ENCODE results near the gene PGRMC2.
"Not testable (repeated sequence)": the region's sequence is repeated elsewhere in the genome, so short reads cannot be mapped to it uniquely, and the experiment has no call there.

Gene PGRMC2

DNA sequence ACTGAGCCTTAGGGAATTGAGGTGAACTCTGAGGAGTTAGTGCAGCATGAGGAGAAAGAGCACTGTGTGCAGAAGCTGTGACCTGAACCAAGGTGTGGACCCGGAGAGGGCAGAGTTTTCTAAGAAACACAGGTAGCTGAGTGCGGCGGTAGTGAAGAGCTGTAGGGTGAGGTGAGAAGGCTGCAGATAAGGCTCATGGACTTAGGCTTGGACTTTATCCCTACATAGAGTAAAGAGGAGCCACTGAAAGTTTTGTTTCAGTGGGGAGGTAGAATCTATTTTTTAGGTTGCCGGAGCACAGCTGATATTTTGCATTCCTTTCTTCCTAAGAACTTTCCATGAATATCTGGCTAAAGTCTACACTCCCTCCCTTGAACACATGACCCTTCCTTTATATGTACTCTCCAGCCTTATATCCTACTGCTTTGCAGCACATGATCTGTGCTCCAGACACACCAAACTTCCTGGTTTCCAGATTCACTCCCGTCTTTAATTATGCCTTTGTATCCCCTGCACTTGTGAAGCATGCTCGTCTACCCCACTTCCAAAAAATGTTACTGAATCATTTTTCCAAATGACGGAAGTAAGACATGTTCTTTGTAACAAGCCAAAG, 10.6 kb upstream of the PGRMC2 start:
- DNase-seq = no peak

GRCh38 chr4:128295255-128295654, 7.6 kb upstream of the PGRMC2 start:
- DNase-seq = no peak

DNA sequence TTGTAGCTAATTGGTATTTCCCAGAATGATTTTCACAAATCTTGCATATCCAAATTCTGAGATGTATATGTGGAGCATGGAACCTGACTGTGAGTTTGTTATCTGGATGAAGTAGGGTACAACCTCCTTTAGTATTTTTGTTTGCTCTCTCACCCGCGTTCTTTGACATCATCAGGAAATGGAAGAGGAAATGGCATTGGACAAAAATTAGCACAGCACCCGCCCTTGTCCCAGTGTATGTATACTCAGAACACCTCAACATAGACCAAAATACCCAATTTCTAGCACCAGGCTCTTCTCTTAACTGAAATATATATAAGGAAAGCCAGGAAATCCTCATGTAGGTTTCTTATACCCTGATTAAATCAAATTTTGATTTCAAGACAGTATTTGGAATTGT, 6.9 kb upstream of the PGRMC2 start:
- no peak for DNase-seq

DNA sequence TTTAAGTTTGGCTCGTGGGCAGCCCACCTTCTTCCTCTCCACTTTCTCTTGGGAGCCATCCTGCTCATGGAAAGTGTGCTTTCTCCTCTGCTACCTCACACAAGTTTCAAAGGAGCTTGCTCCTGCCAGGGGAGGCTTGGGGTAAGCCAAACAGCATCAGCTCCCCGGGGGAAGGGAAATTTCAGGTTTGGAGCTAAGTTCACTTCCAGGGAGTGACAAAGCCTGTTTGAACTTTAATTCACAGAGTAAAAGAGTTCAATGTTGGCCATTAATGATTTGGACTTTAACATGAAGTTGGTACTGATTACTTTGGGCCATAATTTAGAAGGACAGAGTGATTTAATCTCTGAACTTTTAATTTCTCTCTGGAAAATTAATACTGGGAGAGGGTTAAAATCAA, 4.7 kb upstream of the PGRMC2 start:
- no peak for DNase-seq

DNA sequence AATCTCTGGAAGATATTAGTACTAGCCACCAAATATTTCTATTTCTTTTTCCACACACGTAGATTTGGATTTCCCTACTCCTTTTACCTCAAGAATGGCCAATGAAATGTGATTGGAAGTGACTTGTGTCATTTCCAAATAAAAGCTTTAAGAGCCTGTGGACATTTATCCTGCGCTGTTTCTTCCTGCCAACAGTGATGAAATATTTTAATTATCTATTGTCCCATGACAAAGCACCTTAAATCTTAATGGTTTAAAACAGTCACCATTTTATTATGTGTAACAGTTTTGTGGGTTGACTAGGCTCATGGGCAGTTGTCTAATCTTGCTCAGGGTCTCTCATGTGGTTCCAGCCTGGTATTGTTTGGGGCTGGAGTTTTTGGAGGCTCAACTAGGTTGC, 3.5 kb upstream of the PGRMC2 start:
- DNase-seq = no peak

DNA sequence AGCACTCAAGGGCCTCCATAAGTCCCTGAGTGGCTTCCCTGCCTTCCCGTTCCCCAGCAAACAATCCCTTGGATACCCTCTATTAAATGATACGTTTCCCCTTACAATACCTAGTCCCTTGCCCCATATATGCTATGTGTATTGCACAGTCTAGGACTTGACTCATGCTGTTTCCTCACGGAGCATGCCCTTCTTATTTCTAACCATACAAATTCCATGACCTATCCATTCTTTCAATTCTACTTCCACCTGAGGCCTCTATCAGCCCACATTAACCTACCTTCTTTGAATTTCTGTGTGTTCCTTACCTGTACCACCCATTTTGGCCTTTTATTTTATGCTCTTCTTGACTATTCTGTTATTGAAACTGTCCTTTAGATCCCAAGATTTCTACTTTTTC, 2.9 kb upstream of the PGRMC2 start:
- DNase-seq = no peak

DNA sequence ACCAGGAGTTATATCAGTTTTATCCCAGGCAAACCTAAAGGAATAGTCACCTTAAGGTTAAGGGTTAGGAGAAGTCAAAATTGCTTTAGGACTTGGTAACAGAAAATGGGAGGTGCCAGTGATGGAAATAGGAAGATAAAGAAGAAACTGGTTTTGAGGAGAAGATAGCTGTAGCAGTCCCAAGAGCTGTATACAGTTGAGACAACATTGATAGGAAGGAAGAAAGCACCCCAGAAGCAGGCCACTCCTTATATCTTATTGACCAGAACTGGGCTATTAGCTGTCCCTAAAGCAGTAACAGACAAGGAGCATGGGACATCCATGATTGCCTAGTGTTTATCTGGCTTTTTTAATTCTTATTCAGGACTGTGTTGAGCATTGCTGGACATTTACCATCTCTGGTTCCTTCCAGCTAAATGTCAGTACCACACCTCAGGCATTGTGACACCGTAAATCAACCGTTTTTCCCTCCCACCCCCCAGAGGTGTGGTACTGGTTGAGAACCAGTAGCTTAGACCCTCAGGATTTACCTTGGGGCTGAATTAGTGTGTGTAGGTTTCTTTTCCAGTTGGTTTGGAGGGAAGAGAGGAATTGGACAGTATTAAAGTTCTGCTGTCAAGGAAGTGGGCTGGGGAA, 2.0 kb upstream of the PGRMC2 start:
- no peak for DNase-seq

GRCh38 chr4:128288689-128289106, 1.1 kb upstream of the PGRMC2 start:
- peak; percentile 42 for DNase-seq

DNA sequence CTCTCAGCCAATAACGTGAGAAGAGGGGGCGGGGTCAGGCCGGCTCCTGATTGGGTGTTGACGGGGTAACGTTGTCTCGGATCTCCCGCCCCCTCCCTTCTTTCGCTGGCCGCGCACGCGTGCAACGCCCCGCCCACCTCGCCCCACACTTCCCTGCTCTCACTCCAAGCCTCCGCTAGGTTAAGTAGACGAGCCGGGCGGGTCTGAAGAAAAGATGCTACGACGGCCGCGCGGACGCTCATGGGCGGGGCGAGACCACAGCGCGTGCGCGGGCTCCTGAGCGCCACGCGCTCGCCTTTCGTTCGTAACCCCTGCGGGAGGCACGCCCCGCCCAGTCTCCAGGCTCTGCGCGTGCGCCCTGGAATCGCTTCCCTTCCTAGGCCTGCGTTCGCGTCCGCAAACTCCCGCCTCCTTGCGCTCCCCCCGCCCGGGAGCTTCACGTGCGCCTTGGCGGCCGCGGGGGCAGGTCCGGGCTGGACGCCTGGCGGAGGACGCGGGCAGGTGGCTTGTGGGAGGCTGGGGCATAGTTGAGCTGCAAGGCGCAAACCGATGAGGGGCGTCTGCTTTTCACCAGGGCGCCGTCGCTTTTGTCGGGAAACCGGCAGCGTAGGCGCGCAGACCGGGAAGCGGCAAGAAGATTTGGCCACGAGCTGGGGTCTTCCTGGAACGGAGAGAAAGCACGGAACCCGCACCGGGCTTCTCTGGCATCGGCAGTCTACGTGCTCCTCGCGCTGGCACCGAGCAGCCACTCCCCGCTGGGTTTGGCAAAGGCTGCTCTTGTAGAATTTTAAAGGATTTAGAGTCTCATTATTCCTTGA, 467 bp upstream of the PGRMC2 start:
- peak; percentile 99 for DNase-seq

GRCh38 chr4:128286474-128287058, 1.0 kb downstream of the PGRMC2 start:
- DNase-seq = peak; percentile 9

DNA sequence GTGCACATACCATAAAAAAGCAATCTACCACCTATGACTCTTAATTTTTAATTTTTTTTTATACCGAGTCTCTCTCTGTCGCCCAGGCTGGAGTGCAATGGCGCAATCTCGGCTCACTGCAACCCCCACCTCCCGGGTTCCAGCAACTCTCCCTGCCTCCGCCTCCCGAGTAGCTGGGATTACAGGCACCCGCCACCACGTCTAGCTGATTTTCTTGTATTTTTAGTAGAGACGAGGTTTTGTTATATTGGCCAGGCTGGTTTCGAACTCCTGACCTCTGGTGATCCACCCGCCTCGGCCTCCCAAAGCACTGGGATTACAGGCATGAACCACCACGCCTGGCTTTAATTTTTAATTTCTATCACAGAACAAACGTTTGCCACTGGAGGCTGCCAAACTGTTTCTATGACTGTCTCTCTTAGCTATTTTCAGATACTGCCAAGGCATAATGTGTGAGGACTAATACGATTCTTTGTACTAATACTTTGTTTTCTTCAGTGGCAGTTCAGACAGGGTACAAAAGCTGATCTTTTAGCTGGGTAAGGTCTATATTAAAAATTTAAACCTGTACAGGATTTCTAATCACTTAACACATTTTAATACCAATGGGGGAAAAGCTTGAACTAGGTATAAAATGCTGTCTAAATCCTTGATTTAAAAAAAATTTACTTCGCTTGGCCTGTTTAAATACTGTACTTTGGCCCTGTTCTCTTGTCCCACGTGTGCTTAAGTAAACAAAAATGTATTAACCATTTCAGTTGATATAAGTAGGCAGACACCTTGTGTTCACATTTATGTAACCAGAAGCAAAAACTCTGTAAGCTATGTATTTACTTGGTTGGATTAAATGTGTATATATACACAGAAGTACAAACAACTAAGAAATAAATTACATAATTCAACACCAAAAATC, 2.3 kb downstream of the PGRMC2 start:
- DNase-seq = no peak

GRCh38 chr4:128284317-128284716, 3.3 kb downstream of the PGRMC2 start:
- no peak for DNase-seq

GRCh38 chr4:128283071-128283470, 4.5 kb downstream of the PGRMC2 start:
- DNase-seq = no peak

DNA sequence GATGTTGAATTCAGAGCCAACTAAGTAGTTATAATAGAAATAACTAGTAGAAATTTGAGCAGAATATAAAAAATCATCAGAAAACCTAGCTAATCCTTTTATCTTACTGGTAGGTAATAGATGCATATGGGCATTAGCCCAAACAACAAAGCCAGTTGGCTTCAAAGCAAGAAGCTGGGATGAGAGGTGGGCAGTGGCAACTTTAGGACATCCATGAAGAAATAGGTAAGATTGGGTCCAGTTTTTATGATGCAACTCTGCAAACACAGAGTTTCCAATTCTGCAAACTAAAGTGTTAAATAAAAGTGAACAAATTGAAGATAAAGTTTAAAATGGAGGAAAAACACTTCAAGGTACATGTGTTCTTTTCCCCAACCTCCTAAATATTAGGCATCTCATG, 5.1 kb downstream of the PGRMC2 start:
- no peak for DNase-seq

GRCh38 chr4:128281354-128281753, 6.3 kb downstream of the PGRMC2 start:
- no peak for DNase-seq

DNA sequence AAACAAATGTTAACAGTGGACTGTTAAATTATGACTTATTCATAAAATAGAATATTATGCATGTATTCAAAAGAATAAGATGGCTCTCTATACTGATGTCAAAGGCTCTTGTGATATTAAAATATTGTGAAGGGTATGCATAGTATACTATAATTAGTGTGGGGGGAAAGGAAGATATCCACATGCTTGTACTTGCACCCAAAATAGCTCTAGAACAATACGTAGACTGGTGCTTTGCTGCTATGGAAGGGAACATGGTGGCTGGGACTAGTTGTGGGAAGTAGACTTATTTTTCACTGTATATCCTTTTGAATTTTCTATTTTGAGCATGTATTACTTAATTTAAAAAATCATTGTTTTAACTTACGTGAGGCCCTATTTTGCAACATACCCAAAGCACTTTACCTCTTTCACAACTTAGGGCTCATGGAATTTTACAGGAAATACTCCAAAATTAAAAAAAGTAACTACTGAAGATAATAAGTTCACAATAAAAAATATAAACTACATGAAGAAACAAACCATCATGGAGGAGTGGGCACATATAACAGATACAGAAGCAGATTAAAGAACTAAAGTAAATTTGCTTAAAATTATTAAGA, 7.9 kb downstream of the PGRMC2 start:
- no peak for DNase-seq

- no peak for DNase-seq
These were observed 9.8 kb downstream of the PGRMC2 start for GRCh38 chr4:128277856-128278255.

- no peak for DNase-seq
These were observed 12.3 kb downstream of the PGRMC2 start for GRCh38 chr4:128275346-128275745.

DNA sequence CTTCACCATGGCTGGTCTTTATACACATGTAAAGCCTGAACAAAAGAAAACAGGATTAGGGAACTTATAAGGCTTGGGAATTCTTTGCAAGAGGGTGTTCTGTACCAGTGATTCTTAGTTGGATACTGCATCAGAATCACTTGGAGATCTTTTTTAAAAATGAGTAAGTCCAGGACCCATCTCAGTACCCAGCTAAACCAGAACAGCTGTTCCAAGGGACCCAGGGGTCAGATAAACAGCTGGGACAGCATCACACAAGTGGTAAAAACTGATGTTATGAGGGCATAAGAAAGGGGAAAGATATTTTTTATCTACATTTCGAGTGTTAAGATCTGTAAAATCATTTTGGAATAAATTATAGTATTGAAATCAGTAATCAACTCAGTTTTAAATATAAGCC, 16.1 kb downstream of the PGRMC2 start:
- DNase-seq = no peak

- no peak for DNase-seq
These were observed 18.6 kb downstream of the PGRMC2 start for GRCh38 chr4:128268970-128269369.

DNA sequence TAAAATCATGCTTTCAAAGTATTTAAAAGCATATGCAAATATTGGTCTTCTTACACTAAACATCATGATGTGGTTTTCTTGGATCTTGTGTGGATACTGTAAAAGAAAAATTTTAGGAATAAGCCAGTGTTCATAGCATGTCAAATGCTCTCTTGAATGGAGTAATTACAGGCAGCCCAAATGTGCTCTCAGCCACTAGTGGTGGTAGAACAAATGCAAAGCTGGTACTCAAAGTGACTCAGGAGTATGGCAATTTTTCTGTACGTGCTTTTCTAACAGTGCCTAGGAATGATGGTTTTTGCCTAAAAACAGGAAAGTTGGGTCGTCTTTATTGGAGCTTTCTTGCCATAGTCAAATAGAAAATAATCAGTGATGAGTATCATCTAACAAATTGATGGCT, 19.9 kb downstream of the PGRMC2 start:
- DNase-seq = no peak

DNA sequence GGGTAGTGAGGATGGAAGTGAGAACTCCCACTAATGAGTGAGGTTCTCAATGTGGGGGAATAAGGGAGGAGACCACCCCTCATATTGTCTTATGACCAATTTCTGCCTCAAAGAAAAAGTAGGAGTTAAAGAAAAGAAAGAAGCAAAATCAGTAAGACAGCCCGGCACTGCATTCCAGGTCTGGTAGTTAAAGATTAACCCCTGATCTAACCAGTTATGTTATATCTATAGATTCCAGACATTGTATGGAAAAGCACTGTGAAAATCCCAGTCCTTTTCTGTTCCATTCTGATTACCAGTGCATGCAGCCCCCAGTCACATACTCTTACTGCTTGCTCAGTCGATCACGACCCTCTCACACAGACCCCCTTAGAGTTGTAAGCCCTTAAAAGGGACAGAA, 20.4 kb downstream of the PGRMC2 start:
- DNase-seq = not testable (repeated sequence)
